Mucosa of descending colon (tissue), 3 donors: ENCODE results near the gene OR1F1. TPM values are rescaled to one million over a fixed set of nuclear protein-coding genes. Genes with fewer than 3 reads are reported as not detected.

Experiments
- ATAC-seq: fragments of 200-7000 bp; cut with Tn5 transposase; one replicate; pipeline ENCODE4 v1.9.1; 2020; ENCODE audit warnings: mild to moderate bottlenecking, moderate library complexity
- DNase-seq, 3 donors: peaks; one replicate each; pipeline ENCODE4 v3.0.0-alpha.2; 2020
- H3K36me3 ChIP-seq: fragments of 200-600 bp; one replicate; pipeline ENCODE4 v1.8.0; 2021; ENCODE audit warnings: low read depth, mild to moderate bottlenecking
- H3K4me1 ChIP-seq: fragments of 200-600 bp; one replicate; pipeline ENCODE4 v1.8.0; 2021; ENCODE audit warnings: low read depth, mild to moderate bottlenecking
- H3K4me3 ChIP-seq: fragments of 200-600 bp; one replicate; pipeline ENCODE4 v1.8.0; 2021; ENCODE audit warnings: mild to moderate bottlenecking
- H3K9me3 ChIP-seq: fragments of 200-600 bp; one replicate; pipeline ENCODE4 v1.8.0; 2021; ENCODE audit warnings: mild to moderate bottlenecking
- intact Hi-C, 2 donors: fragments of 100-400 bp; cut with DNase I in 1 of 2; cut with micrococcal nuclease in 1 of 2; formaldehyde crosslinking; loops; one replicate each; pipeline versions ENCODE4 v1.11.0 to v1.11.1; 2022; cut with DNase I, micrococcal nuclease
- total RNA-seq, 3 donors: library from RNA; stranded (reverse); fragmentation: NEBNext Ultra II Directional in 2 of 3; extraction: Animal tissue kit (Norgen Biotek cat#: 25700) in 2 of 3; gene quantifications; one replicate each; pipeline versions ENCODE4 v1.2.1 to v1.2.4, GENCODE V29; 2021 to 2023
- TF ChIP-seq, protein P1 (sequence below): fragments of 200-600 bp; IDR thresholded peaks from one replicate; pipeline ENCODE4 v1.8.0; 2022; ENCODE audit warnings: antibody characterized with exemption, mild to moderate bottlenecking
- donor health status: DM: no; HTN: no; CAD: no; lungs with moderate emphysema.
- donor health status: DM: no; HTN: no; CAD: no.
- donor health status: DM: no; HTN: yes; CAD: no.

The OR1F1 gene
- total RNA-seq, 3 donors from 2014 or later: not detected

DNA sequence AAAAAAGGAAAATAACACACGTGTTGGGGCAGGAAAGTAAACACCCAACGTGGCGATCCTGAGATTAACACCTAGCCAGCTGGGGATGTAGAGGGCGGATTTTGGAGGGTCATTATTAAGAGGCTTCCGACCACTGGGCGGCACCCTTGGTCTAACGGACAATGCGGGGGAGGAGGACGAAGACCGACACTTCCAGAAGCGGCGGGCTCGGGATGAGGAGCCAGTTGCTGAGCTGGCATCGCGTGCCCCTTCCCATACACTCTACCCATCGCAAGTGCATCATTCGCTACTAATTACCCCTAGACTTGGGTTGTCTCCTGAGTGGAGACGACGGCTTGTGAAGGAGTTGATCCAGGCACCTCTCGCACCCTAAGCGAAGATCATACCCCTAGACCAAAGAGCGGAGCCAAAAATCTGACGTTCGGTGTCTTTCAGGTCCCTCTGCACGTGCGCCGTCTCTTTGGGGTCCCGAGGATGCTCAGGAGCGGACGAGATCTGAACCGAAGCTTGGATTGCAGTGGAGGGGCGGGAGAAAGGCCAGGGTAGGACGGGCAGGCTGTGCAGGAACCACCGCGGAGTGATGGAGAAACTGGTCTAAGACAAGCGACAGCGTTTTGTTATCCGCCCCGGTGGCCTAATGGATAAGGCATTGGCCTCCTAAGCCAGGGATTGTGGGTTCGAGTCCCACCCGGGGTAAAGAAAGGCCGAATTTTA, 35.6 kb upstream of the OR1F1 start:
- peaks cover 14% of the 10 kb centered on the region for H3K4me1 ChIP-seq
- TF ChIP-seq, protein P1, sequence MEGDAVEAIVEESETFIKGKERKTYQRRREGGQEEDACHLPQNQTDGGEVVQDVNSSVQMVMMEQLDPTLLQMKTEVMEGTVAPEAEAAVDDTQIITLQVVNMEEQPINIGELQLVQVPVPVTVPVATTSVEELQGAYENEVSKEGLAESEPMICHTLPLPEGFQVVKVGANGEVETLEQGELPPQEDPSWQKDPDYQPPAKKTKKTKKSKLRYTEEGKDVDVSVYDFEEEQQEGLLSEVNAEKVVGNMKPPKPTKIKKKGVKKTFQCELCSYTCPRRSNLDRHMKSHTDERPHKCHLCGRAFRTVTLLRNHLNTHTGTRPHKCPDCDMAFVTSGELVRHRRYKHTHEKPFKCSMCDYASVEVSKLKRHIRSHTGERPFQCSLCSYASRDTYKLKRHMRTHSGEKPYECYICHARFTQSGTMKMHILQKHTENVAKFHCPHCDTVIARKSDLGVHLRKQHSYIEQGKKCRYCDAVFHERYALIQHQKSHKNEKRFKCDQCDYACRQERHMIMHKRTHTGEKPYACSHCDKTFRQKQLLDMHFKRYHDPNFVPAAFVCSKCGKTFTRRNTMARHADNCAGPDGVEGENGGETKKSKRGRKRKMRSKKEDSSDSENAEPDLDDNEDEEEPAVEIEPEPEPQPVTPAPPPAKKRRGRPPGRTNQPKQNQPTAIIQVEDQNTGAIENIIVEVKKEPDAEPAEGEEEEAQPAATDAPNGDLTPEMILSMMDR: no peak
- ATAC-seq: peak; percentile 17
- intact Hi-C loops: no loop called here
- peak; percentile 79 to 93 (median 90) for DNase-seq
- H3K4me3 ChIP-seq: no peak overlapping the region
- no peaks in the 10 kb centered on the region for H3K9me3 ChIP-seq
- no peaks in the 10 kb centered on the region for H3K36me3 ChIP-seq

DNA sequence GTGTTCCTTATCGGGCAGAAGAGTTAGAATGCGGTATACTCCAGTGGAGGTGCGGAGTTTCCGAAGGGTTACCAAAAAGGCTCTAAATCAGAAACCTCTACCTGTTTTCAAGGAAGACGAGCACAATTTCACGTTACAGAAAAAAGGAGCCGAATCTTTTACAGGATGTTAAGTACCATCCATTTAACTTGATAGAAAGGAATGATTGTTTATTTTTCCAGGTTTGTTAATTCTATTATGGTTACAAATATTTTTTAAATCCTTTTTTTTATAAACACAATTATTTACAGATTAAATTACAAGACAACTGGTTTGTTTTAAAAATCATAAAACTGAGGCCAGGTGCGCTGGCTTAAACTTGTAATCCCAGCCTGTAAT, 35.0 kb upstream of the OR1F1 start:
- no peak for DNase-seq
- Histone ChIP-seq H3K4me1 (peaks cover 14% of the 10 kb centered on the region), H3K9me3 (no peaks in the 10 kb centered on the region), H3K36me3 (no peaks in the 10 kb centered on the region), H3K4me3 (no peak overlapping the region)
- intact Hi-C loops: no loop called here
- ATAC-seq: no peak
- TF ChIP-seq, protein P1: no peak

GRCh38 chr16:3155181-3155580, 32.8 kb upstream of the OR1F1 start:
- H3K4me1 ChIP-seq: peaks cover 12% of the 10 kb centered on the region
- TF ChIP-seq, protein P1: no peak
- no peaks in the 10 kb centered on the region for H3K9me3 ChIP-seq
- no peaks in the 10 kb centered on the region for H3K36me3 ChIP-seq
- no peak for DNase-seq
- ATAC-seq: no peak
- no peak overlapping the region for H3K4me3 ChIP-seq
- intact Hi-C loops: no loop called here

GRCh38 chr16:3155972-3156371, 32.0 kb upstream of the OR1F1 start:
- H3K9me3 ChIP-seq: no peaks in the 10 kb centered on the region
- no peaks in the 10 kb centered on the region for H3K36me3 ChIP-seq
- H3K4me1 ChIP-seq: peaks cover 12% of the 10 kb centered on the region
- intact Hi-C loops: no loop called here
- no peak for ATAC-seq
- no peak for DNase-seq
- TF ChIP-seq, protein P1: no peak
- no peak overlapping the region for H3K4me3 ChIP-seq

DNA sequence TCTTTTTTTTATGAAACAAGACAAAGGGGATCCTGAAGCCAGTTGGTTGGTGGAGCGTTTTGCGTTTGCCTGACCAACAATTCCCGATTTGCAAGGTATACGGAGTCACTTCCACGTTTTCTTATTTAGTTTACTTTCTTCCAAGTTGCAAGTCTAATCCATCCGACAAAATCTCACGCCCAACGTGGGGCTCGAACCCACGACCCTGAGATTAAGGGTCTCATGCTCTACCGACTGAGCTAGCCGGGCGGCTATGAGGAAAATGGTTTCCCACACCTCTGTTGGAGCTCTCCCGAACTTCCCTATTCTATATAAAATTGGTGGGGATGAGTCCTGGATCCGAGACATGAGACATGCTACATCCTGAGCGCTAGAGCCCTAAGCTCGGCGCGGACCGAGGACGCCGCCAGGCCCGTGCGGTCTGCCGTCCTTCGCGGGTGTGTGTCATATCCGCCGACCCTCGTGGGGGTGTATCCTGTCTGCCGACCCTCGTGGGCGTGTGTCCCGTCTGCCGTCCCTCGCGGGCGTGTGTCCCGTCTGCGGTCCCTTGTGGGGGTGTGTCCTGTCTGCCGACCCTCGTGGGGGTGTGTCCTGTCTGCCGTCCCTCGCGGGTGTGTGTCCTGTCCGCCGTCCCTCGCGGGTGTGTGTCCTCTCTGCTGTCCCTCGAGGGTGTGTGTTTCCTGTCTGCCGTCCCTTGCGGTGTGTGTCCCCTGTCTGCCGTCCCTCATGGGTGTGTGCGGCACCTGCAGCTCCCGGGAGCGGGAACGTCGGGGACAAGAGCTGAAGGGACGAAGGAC, 30.6 kb upstream of the OR1F1 start:
- DNase-seq (peak; percentile 71 to 82 (median 80)), ATAC-seq (peak; percentile 31)
- TF ChIP-seq, protein P1: no peak
- intact Hi-C loops: no loop called here
- H3K9me3 ChIP-seq: no peaks in the 10 kb centered on the region
- no peaks in the 10 kb centered on the region for H3K36me3 ChIP-seq
- peak overlapping the region; percentile 59 for H3K4me3 ChIP-seq
- peaks cover 9% of the 10 kb centered on the region for H3K4me1 ChIP-seq
